ENCODE results near the gene TSPAN5. TPM values are rescaled to one million over a fixed set of nuclear protein-coding genes. Genes with fewer than 3 reads are reported as not detected.
A peak's percentile ranks its signal among the peaks of the same experiment; 100 is the strongest.

Gene TSPAN5
- total and polyA plus RNA-seq, 2 of the 4 experiments (the other 2 are of a cell fraction), result 64.8 to 79.6 TPM

DNA sequence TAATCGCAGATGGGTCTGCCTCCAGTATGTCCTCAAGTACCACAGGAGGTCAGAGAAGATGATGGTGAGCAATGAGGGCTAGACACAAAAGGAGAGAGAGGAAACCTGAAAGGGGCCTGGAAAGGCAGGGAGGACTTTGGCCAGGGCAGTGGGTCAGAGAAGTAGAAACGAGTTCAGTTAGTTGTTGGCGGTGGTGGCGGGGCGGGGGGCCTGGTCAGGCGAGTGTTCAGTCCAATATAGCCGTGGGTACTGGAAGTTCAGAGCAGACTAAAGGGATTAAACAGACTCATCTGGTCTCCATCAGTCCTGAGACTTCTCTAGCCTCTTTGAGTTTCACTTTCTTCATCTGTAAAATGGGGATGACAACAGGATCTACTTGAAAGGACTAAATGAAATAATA is 90.8 kb downstream of the TSPAN5 start:
- in situ Hi-C loops (cut with MboI; ENCODE audit: low sequenced_read_pairs), result no loop called here
- no peak overlapping the region for H3K27ac ChIP-seq (ENCODE audit: insufficient read depth, low read length)
- H3K4ac ChIP-seq (ENCODE audit: low read depth, low read length), result peak overlapping the region; percentile 30; the same call in 1 of the 2 replicates
- H3K4me2 ChIP-seq (ENCODE audit: low read depth, low read length), result no peak overlapping the region
- no peak overlapping the region for H2AFZ ChIP-seq (replicated peaks; ENCODE audit: low read length, poor library complexity)
- peaks cover 48 to 70% of the 10 kb centered on the region in 2 experiments for H3K79me1 ChIP-seq (ENCODE audit: low read depth in 1 of 2, low read length in 2 of 2)
- H3K23ac ChIP-seq (ENCODE audit: low read depth, low read length), result no peak overlapping the region
- intact Hi-C loops (cut with micrococcal nuclease), result loop anchor here (5.0 kb wide), 1 partner anchor 45 kb away; no protein-coding TSS in a partner anchor
- peaks cover 5% of the 10 kb centered on the region for H3K9me1 ChIP-seq (ENCODE audit: insufficient read depth, low read length)
- BruUV-seq (replicated peaks), result no TSS peak
- dilution Hi-C loops (cut with HindIII; ENCODE audit: low sequenced_read_pairs, unreplicated experiment), result no loop called here
- H2BK20ac ChIP-seq (ENCODE audit: low read depth, low read length), result no peak overlapping the region
- H2AK9ac ChIP-seq (replicated peaks; ENCODE audit: low read depth, low read length, poor library complexity), result no peak overlapping the region
- no peaks in the 10 kb centered on the region; the same call in 1 of the 2 replicates for H3K36me3 ChIP-seq (ENCODE audit: control insufficient read depth, insufficient read depth, low read length)
- ChIA-PET POLR2A (ENCODE audit: unreplicated experiment) (no interaction called here), CTCF (no interaction called here)
- 100% methylated on average over 1 of the region's 7 CpGs; no CpG with 5 or more reads in 1 of the 2 experiments for WGBS, 2 experiments (ENCODE audit: extremely low coverage in 2 of 2, insufficient read length in 1 of 2)
- no peaks in the 10 kb centered on the region for H3K9me3 ChIP-seq (ENCODE audit: control insufficient read depth, insufficient read depth, low read length)
- no peak overlapping the region for H3K14ac ChIP-seq (replicated peaks; ENCODE audit: low read depth, low read length)
- no peak overlapping the region for H2BK15ac ChIP-seq (ENCODE audit: low read depth, low read length)
- H4K91ac ChIP-seq (ENCODE audit: insufficient read depth, low read depth, low read length), result no peak overlapping the region
- H2AK5ac ChIP-seq (ENCODE audit: low read depth, low read length), result peak overlapping the region; percentile 56; the same call in 1 of the 2 replicates
- ATAC-seq (ENCODE audit: low read depth) (no peak), DNase-seq (no peak)
- peaks cover 11% of the 10 kb centered on the region for H3K4me1 ChIP-seq (ENCODE audit: control insufficient read depth, insufficient read depth, low read length)
- H4K20me1 ChIP-seq (ENCODE audit: insufficient read depth, low read length), result peaks cover 14% of the 10 kb centered on the region
- H4K8ac ChIP-seq (ENCODE audit: low read depth in 2 of 2, low read length in 2 of 2), result no peak overlapping the region
- H2BK5ac ChIP-seq (ENCODE audit: low read depth, low read length, poor library complexity, severe bottlenecking), result no peak overlapping the region
- TF ChIP-seq MAZ (IDR thresholded peaks at IDR 0.05; ENCODE audit: borderline replicate concordance, low read depth, low read length), result no peak
- no peak for TF ChIP-seq SMC3 (IDR thresholded peaks at IDR 0.05; ENCODE audit: low read depth, low read length)
- no peak for TF ChIP-seq RFX5 (IDR thresholded peaks at IDR 0.05; ENCODE audit: low read depth, low read length)
- no peak for TF ChIP-seq RAD21 (IDR thresholded peaks at IDR 0.05; ENCODE audit: low read length)
- TF ChIP-seq, protein P1, sequence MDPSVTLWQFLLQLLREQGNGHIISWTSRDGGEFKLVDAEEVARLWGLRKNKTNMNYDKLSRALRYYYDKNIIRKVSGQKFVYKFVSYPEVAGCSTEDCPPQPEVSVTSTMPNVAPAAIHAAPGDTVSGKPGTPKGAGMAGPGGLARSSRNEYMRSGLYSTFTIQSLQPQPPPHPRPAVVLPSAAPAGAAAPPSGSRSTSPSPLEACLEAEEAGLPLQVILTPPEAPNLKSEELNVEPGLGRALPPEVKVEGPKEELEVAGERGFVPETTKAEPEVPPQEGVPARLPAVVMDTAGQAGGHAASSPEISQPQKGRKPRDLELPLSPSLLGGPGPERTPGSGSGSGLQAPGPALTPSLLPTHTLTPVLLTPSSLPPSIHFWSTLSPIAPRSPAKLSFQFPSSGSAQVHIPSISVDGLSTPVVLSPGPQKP (IDR thresholded peaks at IDR 0.05; ENCODE audit: borderline replicate concordance, low read depth, low read length), result no peak
- TF ChIP-seq MXI1 (IDR thresholded peaks at IDR 0.05; ENCODE audit: borderline replicate concordance, low read depth, low read length), result no peak
- TF ChIP-seq RCOR1 (IDR thresholded peaks at IDR 0.05; ENCODE audit: insufficient replicate concordance, low read length), result no peak
- no peak for TF ChIP-seq USF2 (IDR thresholded peaks at IDR 0.05; ENCODE audit: low read depth, low read length)
- TF ChIP-seq, protein P2, sequence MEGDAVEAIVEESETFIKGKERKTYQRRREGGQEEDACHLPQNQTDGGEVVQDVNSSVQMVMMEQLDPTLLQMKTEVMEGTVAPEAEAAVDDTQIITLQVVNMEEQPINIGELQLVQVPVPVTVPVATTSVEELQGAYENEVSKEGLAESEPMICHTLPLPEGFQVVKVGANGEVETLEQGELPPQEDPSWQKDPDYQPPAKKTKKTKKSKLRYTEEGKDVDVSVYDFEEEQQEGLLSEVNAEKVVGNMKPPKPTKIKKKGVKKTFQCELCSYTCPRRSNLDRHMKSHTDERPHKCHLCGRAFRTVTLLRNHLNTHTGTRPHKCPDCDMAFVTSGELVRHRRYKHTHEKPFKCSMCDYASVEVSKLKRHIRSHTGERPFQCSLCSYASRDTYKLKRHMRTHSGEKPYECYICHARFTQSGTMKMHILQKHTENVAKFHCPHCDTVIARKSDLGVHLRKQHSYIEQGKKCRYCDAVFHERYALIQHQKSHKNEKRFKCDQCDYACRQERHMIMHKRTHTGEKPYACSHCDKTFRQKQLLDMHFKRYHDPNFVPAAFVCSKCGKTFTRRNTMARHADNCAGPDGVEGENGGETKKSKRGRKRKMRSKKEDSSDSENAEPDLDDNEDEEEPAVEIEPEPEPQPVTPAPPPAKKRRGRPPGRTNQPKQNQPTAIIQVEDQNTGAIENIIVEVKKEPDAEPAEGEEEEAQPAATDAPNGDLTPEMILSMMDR (conservative IDR thresholded peaks at IDR 0.05; ENCODE audit: low read depth, low read length), result no peak
- TF ChIP-seq CHD1 (IDR thresholded peaks at IDR 0.05; ENCODE audit: low read depth, low read length), result no peak
- no peak for TF ChIP-seq CEBPB (IDR thresholded peaks at IDR 0.05; ENCODE audit: low read depth, low read length)
- no peak for TF ChIP-seq FOS (IDR thresholded peaks at IDR 0.05; ENCODE audit: low read depth, low read length)
- no peak overlapping the region for H3K4me3 ChIP-seq (ENCODE audit: insufficient read depth, low read depth, low read length)
- H4K5ac ChIP-seq (ENCODE audit: low read depth, low read length), result no peak overlapping the region
- H3K56ac ChIP-seq (ENCODE audit: extremely low read depth, insufficient read depth, low read length), result no peak overlapping the region
- no peak overlapping the region for H3K18ac ChIP-seq (ENCODE audit: low read depth, low read length)
- no peak overlapping the region for H3K9ac ChIP-seq (ENCODE audit: low read depth, low read length)
- H2BK120ac ChIP-seq (ENCODE audit: low read depth, low read length), result no peak overlapping the region
- no peaks in the 10 kb centered on the region for H3K27me3 ChIP-seq (ENCODE audit: control insufficient read depth, insufficient read depth, low read length)

All from IMR-90 (cell line).